Measurements from ENCODE around the gene GABBR2.

DNA sequence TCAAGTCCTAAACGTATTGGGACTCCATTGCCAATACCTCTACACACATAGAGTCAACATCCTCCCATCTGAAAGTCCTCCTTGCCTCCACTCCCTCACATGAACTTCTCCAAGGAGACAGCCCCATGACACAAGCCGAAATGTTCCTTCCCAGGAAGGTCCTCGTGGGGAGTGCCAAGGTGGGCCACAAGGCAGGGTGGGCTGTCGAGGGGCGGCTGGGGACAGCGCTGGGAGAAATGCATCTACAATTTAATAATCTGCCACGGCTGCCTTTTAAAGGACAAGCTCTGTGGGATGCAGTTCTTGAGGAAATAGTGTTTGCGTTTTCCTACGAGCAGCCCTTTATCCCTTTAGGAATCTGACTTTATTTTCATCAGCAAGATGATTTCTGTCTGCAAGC, 138.7 kb downstream of the GABBR2 start:
- TF ChIP-seq POLR2A (IDR thresholded peaks at IDR 0.05) (no peak), POLR2AphosphoS5 (IDR thresholded peaks at IDR 0.05) (no peak)

Measured in breast epithelium (tissue), 3 donors.